CD4-positive, alpha-beta memory T cell (primary cell): ENCODE measurements around the gene OVCH2. TPM values are rescaled to one million over a fixed set of nuclear protein-coding genes. Genes with fewer than 3 reads are reported as not detected.
"Not testable (repeated sequence)": the region's sequence is repeated elsewhere in the genome, so short reads cannot be mapped to it uniquely, and the experiment has no call there.

ENCODE experiments used
- CTCF ChIA-PET: fragments of 350-600 bp; sonication (Branson Sonifier 250); formaldehyde crosslinking; loops from one replicate; lab custom pipeline; 2021; ENCODE audit warnings: inconsistent platforms; ENCODE audit not compliant: partially characterized antibody; lab: Charles Lee
- POLR2A ChIA-PET: fragments of 350-600 bp; sonication (Branson Sonifier 250); formaldehyde crosslinking; loops from one replicate; lab custom pipeline; 2021; ENCODE audit not compliant: partially characterized antibody; lab: Charles Lee
- DNase-seq, 5 donors: peaks; one replicate each; pipeline versions ENCODE4 v3.0.0 to v3.0.0-alpha.2; 2020 to 2022; ENCODE audit warnings: mixed read lengths in 1 of 5
- H3K27ac ChIP-seq: one replicate; pipeline ENCODE4 v1.7.0; 2013; ENCODE audit warnings: low read depth, low read length
- H3K27me3 ChIP-seq: 2 replicates; pipeline ENCODE4 v1.7.0; 2013; ENCODE audit warnings: mild to moderate bottlenecking, low read length, moderate library complexity; ENCODE audit not compliant: insufficient read depth
- H3K36me3 ChIP-seq: 2 replicates; pipeline ENCODE4 v1.7.0; 2013; ENCODE audit warnings: mild to moderate bottlenecking, low read length, moderate library complexity; ENCODE audit not compliant: insufficient read depth
- H3K4me1 ChIP-seq: 2 replicates; pipeline ENCODE4 v1.7.0; 2013; ENCODE audit warnings: mild to moderate bottlenecking, low read length, moderate library complexity; ENCODE audit not compliant: insufficient read depth
- H3K4me3 ChIP-seq, 2 donors: one replicate each; pipeline ENCODE4 v1.7.0; 2013; ENCODE audit warnings: low read length in 2 of 2, mild to moderate bottlenecking in 1 of 2
- H3K9me3 ChIP-seq, 2 donors: one replicate each; pipeline ENCODE4 v1.7.0; 2013; ENCODE audit warnings: low read length in 2 of 2, control low read depth in 1 of 2; ENCODE audit not compliant: control insufficient read depth in 1 of 2
- H3K27ac Mint-ChIP-seq, 7 donors: one replicate each; pipeline ENCODE4 v1.8.0; 2020 to 2021; ENCODE audit warnings: mixed read lengths in 7 of 7, mild to moderate bottlenecking in 6 of 7, inconsistent platforms in 3 of 7, moderate library complexity in 3 of 7
- H3K27me3 Mint-ChIP-seq, 2 donors: one replicate each; pipeline ENCODE4 v1.8.0; 2020 to 2021; ENCODE audit warnings: mixed read lengths in 2 of 2
- H3K36me3 Mint-ChIP-seq, 2 donors: one replicate each; pipeline ENCODE4 v1.8.0; 2020 to 2021; ENCODE audit warnings: mixed read lengths in 2 of 2, inconsistent platforms in 1 of 2, mild to moderate bottlenecking in 1 of 2
- H3K4me1 Mint-ChIP-seq, 4 donors: one replicate each; pipeline ENCODE4 v1.8.0; 2020 to 2021; ENCODE audit warnings: mixed read lengths in 4 of 4, mild to moderate bottlenecking in 1 of 4
- H3K4me3 Mint-ChIP-seq, 8 donors: one replicate each; pipeline ENCODE4 v1.8.0; 2020 to 2021; ENCODE audit warnings: mixed read lengths in 8 of 8, mild to moderate bottlenecking in 7 of 8, moderate library complexity in 6 of 8, inconsistent platforms in 3 of 8
- H3K9me3 Mint-ChIP-seq, 8 donors: one replicate each; pipeline ENCODE4 v1.8.0; 2020 to 2021; ENCODE audit warnings: mixed read lengths in 8 of 8, mild to moderate bottlenecking in 5 of 8, inconsistent platforms in 3 of 8, moderate library complexity in 1 of 8
- intact Hi-C: fragments of 100-400 bp; cut with micrococcal nuclease; formaldehyde crosslinking; loops from one replicate; pipeline ENCODE4 v1.15.1; 2023
- polyA plus RNA-seq, 2 donors: library from polyadenylated mRNA; unstranded; fragments of 300-500 nt; fragmentation: Illumina TruSeq; gene quantifications; one replicate each; pipeline ENCODE4 v1.2.3, GENCODE V29; 2021
- total RNA-seq, 2 experiments: library from RNA; stranded (reverse); gene quantifications; one replicate each; pipeline ENCODE4 v1.2.3, GENCODE V29; 2021

OVCH2 gene
- total RNA-seq (not detected), polyA plus RNA-seq (not detected)

DNA sequence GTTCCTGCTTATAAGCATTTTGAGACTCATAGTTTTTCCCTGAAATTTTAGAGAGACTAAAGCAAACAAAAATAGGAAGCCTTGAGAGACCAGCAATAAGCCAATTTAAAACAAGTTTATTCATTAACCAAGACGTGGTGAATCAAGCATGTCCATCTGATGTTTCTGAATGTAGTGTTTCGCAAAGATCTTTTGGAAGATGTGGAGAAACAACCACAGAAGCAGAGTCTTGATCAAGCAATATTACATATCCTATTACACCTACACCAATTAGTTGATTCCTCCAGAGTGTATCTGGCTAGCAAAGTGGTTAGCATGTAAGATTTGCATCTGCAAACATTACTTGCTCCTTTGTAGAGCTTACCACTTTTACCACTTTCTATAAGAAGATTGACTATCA, at the start of gene OVCH2:
Gene OVCH2, minus strand, starts transcription at position 101 of the 400 bp plus-strand sequence. Its CDS starts 83 bp downstream, at position 18.
- no peaks in the 10 kb centered on the region for H3K4me1 Mint-ChIP-seq

DNA sequence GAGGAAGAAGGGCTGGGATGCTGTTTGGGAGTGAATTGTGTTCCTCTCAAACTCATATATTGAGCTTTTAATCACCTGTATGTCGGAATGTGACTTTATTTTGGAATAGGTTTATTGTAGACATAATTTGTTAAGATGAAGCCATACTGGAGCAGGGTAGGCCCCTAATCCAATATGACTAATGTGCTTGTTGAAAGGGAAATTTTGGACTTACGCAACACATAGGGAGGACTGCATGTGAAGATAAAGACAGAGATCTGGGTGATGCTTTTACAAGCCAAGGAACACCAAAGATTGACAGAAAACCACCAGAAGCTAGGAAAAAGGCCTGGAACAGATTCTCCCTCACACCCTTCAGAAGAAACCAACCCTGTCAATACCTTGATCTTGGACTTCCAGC, 43.2 kb upstream of the OVCH2 start:
- peaks cover 0 to 4% of the 10 kb centered on the region in 2 donors for H3K27me3 Mint-ChIP-seq
- Histone ChIP-seq H3K4me3 (no peak overlapping the region), H3K27me3 (no peaks in the 10 kb centered on the region), H3K9me3 (no peaks in the 10 kb centered on the region), H3K4me1 (no peaks in the 10 kb centered on the region), H3K36me3 (no peaks in the 10 kb centered on the region), H3K27ac (no peak overlapping the region)
- H3K4me1 Mint-ChIP-seq: no peaks in the 10 kb centered on the region
- no peak overlapping the region for H3K27ac Mint-ChIP-seq
- ChIA-PET CTCF (no interaction called here), POLR2A (no interaction called here)
- intact Hi-C loops: no loop called here
- peaks cover 0 to 2% (median 0%) of the 10 kb centered on the region in 8 donors for H3K9me3 Mint-ChIP-seq
- no peak for DNase-seq
- H3K4me3 Mint-ChIP-seq: no peak overlapping the region
- no peaks in the 10 kb centered on the region for H3K36me3 Mint-ChIP-seq

More for the DNA sequence above, at the start of gene OVCH2:
- no peak within 1 kb of the TSS for H3K4me3 ChIP-seq
- DNase-seq: no peak
- H3K27me3 Mint-ChIP-seq: peaks cover 20 to 29% of the 10 kb centered on the region in 2 donors
- no peaks in the 10 kb centered on the region for H3K9me3 ChIP-seq
- H3K36me3 Mint-ChIP-seq: no peaks in the 10 kb centered on the region
- H3K27me3 ChIP-seq: peaks cover 3% of the 10 kb centered on the region
- POLR2A ChIA-PET: no interaction called here
- CTCF ChIA-PET: interaction anchor here (2.1 to 3.2 kb wide), 2 partner anchors 11 to 14 kb away, joined by 10 read pairs; no protein-coding TSS in a partner anchor
- peaks cover 0 to 7% (median 0%) of the 10 kb centered on the region in 8 donors for H3K9me3 Mint-ChIP-seq
- H3K27ac ChIP-seq: no peak within 1 kb of the TSS
- no peak within 1 kb of the TSS for H3K27ac Mint-ChIP-seq
- no peaks in the 10 kb centered on the region for H3K4me1 ChIP-seq
- no peaks in the 10 kb centered on the region for H3K36me3 ChIP-seq
- intact Hi-C loops: no loop called here
- H3K4me3 Mint-ChIP-seq: no peak within 1 kb of the TSS

- H3K36me3 Mint-ChIP-seq, H3K27ac ChIP-seq, DNase-seq, H3K9me3 Mint-ChIP-seq, H3K4me1 Mint-ChIP-seq, H3K27ac Mint-ChIP-seq, H3K4me3 Mint-ChIP-seq, H3K4me1 ChIP-seq, H3K36me3 ChIP-seq, H3K9me3 ChIP-seq, H3K27me3 ChIP-seq, POLR2A ChIA-PET, CTCF ChIA-PET, H3K27me3 Mint-ChIP-seq, H3K4me3 ChIP-seq, intact Hi-C loops: not testable (repeated sequence)
Measured at GRCh38 chr11:7734767-7735166, 28.5 kb upstream of the OVCH2 start.

DNA sequence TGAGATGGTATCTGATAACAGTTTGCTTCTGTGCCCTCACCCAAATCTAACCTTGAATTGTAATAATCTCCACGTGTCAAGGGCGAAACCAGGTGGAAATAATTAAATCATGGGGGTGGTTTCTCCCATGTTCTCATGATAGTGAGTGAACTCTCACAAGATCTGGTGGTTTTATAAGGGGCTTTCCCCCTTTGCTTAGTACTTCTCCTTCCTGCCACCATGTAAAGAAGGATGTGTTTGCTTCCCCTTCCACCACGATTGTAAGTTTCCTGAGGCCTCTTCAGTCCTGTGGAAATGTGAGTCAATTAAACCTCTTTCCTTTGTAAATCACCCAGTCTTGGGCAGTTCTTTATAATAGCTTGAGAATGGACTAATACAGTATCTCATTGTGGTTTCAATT, 8.5 kb upstream of the OVCH2 start:
- CTCF ChIA-PET: no interaction called here
- intact Hi-C loops: no loop called here

DNA sequence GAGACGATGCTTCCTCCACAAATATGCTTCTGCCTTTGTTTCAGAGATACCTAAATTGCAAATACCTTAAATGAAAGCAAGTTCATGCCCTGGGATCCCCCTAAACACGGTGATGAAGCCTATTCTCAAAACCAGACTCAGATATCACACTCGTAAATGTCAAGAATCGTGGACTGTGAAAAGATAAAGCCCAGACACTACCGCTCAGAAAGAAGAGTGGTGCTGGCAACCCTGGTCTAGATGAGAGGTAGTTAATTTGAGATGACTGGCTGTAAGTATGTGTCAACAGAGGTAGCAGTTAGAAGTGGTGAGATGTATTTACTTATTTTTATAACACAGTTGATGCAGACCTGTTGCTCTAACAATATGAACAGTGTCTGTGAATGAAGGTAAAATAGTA, 2.5 kb downstream of the OVCH2 start:
- intact Hi-C loops: no loop called here
- Mint-ChIP-seq H3K27ac (no peak overlapping the region), H3K27me3 (peaks cover 15 to 29% of the 10 kb centered on the region in 2 donors), H3K9me3 (no peaks in the 10 kb centered on the region), H3K36me3 (no peaks in the 10 kb centered on the region), H3K4me3 (no peak overlapping the region), H3K4me1 (no peaks in the 10 kb centered on the region)
- H3K36me3 ChIP-seq: no peaks in the 10 kb centered on the region
- CTCF ChIA-PET: no interaction called here
- peaks cover 3% of the 10 kb centered on the region for H3K27me3 ChIP-seq
- H3K4me3 ChIP-seq: no peak overlapping the region
- POLR2A ChIA-PET: no interaction called here
- no peaks in the 10 kb centered on the region for H3K9me3 ChIP-seq
- DNase-seq: no peak
- H3K27ac ChIP-seq: no peak overlapping the region
- no peaks in the 10 kb centered on the region for H3K4me1 ChIP-seq

More for the DNA sequence above, 8.5 kb upstream of the OVCH2 start:
- no peak for DNase-seq
- Histone ChIP-seq H3K27ac (no peak overlapping the region), H3K36me3 (no peaks in the 10 kb centered on the region), H3K4me3 (no peak overlapping the region), H3K4me1 (no peaks in the 10 kb centered on the region), H3K9me3 (no peaks in the 10 kb centered on the region), H3K27me3 (no peaks in the 10 kb centered on the region)
- no peak overlapping the region for H3K4me3 Mint-ChIP-seq
- no peaks in the 10 kb centered on the region for H3K4me1 Mint-ChIP-seq
- H3K27me3 Mint-ChIP-seq: peaks cover 13 to 20% of the 10 kb centered on the region in 2 donors
- no peaks in the 10 kb centered on the region for H3K36me3 Mint-ChIP-seq
- H3K27ac Mint-ChIP-seq: no peak overlapping the region
- POLR2A ChIA-PET: no interaction called here
- H3K9me3 Mint-ChIP-seq: peaks cover 0 to 8% (median 2%) of the 10 kb centered on the region in 8 donors

GRCh38 chr11:7696424-7696823, 9.9 kb downstream of the OVCH2 start:
- H3K27ac Mint-ChIP-seq: no peak overlapping the region
- H3K4me1 Mint-ChIP-seq: no peaks in the 10 kb centered on the region
- Histone ChIP-seq H3K27ac (no peak overlapping the region), H3K4me1 (peaks cover 6% of the 10 kb centered on the region), H3K9me3 (no peaks in the 10 kb centered on the region), H3K27me3 (no peaks in the 10 kb centered on the region), H3K36me3 (no peaks in the 10 kb centered on the region), H3K4me3 (no peak overlapping the region)
- H3K4me3 Mint-ChIP-seq: no peak overlapping the region
- DNase-seq: no peak
- no peaks in the 10 kb centered on the region for H3K36me3 Mint-ChIP-seq
- intact Hi-C loops: no loop called here
- H3K9me3 Mint-ChIP-seq: no peaks in the 10 kb centered on the region
- ChIA-PET POLR2A (no interaction called here), CTCF (interaction anchor here (1.2 to 2.1 kb wide), 6 partner anchors 8 to 598 kb away, joined by 3 to 9 read pairs (median 6); partner anchors contain the start of gene PPFIBP2)
- peaks cover 17 to 23% of the 10 kb centered on the region in 2 donors for H3K27me3 Mint-ChIP-seq

- H3K27ac ChIP-seq: no peak overlapping the region
- POLR2A ChIA-PET: no interaction called here
- intact Hi-C loops: loop anchor here (1.0 to 5.0 kb wide), 5 partner anchors 181 to 882 kb away; partner anchors contain the start of gene PPFIBP2
Measured at GRCh38 chr11:7694235-7694634, 12.0 kb downstream of the OVCH2 start.

More at GRCh38 chr11:7694235-7694634, 12.0 kb downstream of the OVCH2 start:
- no peak for DNase-seq
- Histone ChIP-seq H3K4me3 (no peak overlapping the region), H3K36me3 (no peaks in the 10 kb centered on the region), H3K27me3 (no peaks in the 10 kb centered on the region), H3K9me3 (no peaks in the 10 kb centered on the region), H3K4me1 (peaks cover 6% of the 10 kb centered on the region)
- Mint-ChIP-seq H3K9me3 (no peaks in the 10 kb centered on the region), H3K4me1 (no peaks in the 10 kb centered on the region), H3K4me3 (no peak overlapping the region), H3K36me3 (no peaks in the 10 kb centered on the region), H3K27ac (no peak overlapping the region), H3K27me3 (peaks cover 21% of the 10 kb centered on the region in 2 donors)
- CTCF ChIA-PET: interaction anchor here (0.7 to 2.1 kb wide), 19 partner anchors 12 to 803 kb away, joined by 3 to 29 read pairs (median 4); partner anchors contain the start of gene OVCH2
